Glutamatergic neuron (in vitro differentiated cells): ENCODE data around the gene GAPT. TPM values are rescaled to one million over a fixed set of nuclear protein-coding genes. Genes with fewer than 3 reads are reported as not detected.

Source experiments
- DNase-seq: peaks from one replicate; pipeline ENCODE4 v3.0.0; 2022
- H3K27ac Mint-ChIP-seq: one replicate; pipeline ENCODE4 v1.8.0; 2020; ENCODE audit warnings: mild to moderate bottlenecking, mixed read lengths, inconsistent platforms; ENCODE audit not compliant: unreplicated experiment
- H3K27me3 Mint-ChIP-seq: one replicate; pipeline ENCODE4 v1.8.0; 2020; ENCODE audit warnings: mild to moderate bottlenecking, moderate library complexity, mixed read lengths, inconsistent platforms; ENCODE audit not compliant: unreplicated experiment
- H3K36me3 Mint-ChIP-seq: one replicate; pipeline ENCODE4 v1.8.0; 2020; ENCODE audit warnings: mild to moderate bottlenecking, mixed read lengths, inconsistent platforms; ENCODE audit not compliant: unreplicated experiment
- H3K4me1 Mint-ChIP-seq: one replicate; pipeline ENCODE4 v1.8.0; 2020; ENCODE audit warnings: mild to moderate bottlenecking, low read depth, mixed read lengths, inconsistent platforms; ENCODE audit not compliant: unreplicated experiment
- H3K4me3 Mint-ChIP-seq: one replicate; pipeline ENCODE4 v1.8.0; 2020; ENCODE audit warnings: mild to moderate bottlenecking, mixed read lengths, inconsistent platforms; ENCODE audit not compliant: unreplicated experiment
- H3K9me3 Mint-ChIP-seq: one replicate; pipeline ENCODE4 v1.8.0; 2020; ENCODE audit warnings: mild to moderate bottlenecking, moderate library complexity, mixed read lengths, inconsistent platforms; ENCODE audit not compliant: unreplicated experiment
- CTCF ChIP-seq: fragments of 200-600 bp; sonication (generic); IDR thresholded peaks from one replicate; pipeline ENCODE4 v1.5.0; 2021; ENCODE audit not compliant: partially characterized antibody, unreplicated experiment
- microRNA-seq: library from miRNA; unstranded; fragments of <30 nt; microRNA quantifications from one replicate; pipeline ENCODE4, GENCODE V29; 2020; ENCODE audit not compliant: unreplicated experiment
- total RNA-seq: library from RNA; stranded (reverse); fragmentation: NEBNext Ultra II Directional; extraction: Animal tissue kit (Norgen Biotek cat#: 25700); gene quantifications from one replicate; pipeline ENCODE4 v1.2.1, GENCODE V29; 2021; ENCODE audit not compliant: unreplicated experiment

The GAPT gene
- total RNA-seq, 1 donor from 2014 or later: not detected

GRCh38 chr5:58542709-58543108, 51.5 kb downstream of the GAPT start:
- peaks cover 2% of the 10 kb centered on the region for H3K9me3 Mint-ChIP-seq
- peaks cover 2% of the 10 kb centered on the region for H3K27me3 Mint-ChIP-seq
- H3K27ac Mint-ChIP-seq: no peak overlapping the region
- no peak for DNase-seq
- H3K4me1 Mint-ChIP-seq: no peaks in the 10 kb centered on the region
- H3K36me3 Mint-ChIP-seq: no peaks in the 10 kb centered on the region
- no peak for TF ChIP-seq CTCF
- H3K4me3 Mint-ChIP-seq: no peak overlapping the region

GRCh38 chr5:58543723-58544122, 52.5 kb downstream of the GAPT start:
- H3K27me3 Mint-ChIP-seq: peaks cover 2% of the 10 kb centered on the region
- H3K4me3 Mint-ChIP-seq: no peak overlapping the region
- TF ChIP-seq CTCF: no peak
- H3K36me3 Mint-ChIP-seq: no peaks in the 10 kb centered on the region
- DNase-seq: no peak
- H3K4me1 Mint-ChIP-seq: no peaks in the 10 kb centered on the region
- peaks cover 2% of the 10 kb centered on the region for H3K9me3 Mint-ChIP-seq
- no peak overlapping the region for H3K27ac Mint-ChIP-seq

- Mint-ChIP-seq H3K36me3 (no peaks in the 10 kb centered on the region), H3K4me3 (no peak overlapping the region), H3K27me3 (peaks cover 2% of the 10 kb centered on the region), H3K27ac (no peak overlapping the region), H3K4me1 (no peaks in the 10 kb centered on the region), H3K9me3 (no peaks in the 10 kb centered on the region)
- no peak for TF ChIP-seq CTCF
- DNase-seq: no peak
Observed at GRCh38 chr5:58544195-58544594, 53.0 kb downstream of the GAPT start.

GRCh38 chr5:58544926-58545325, 53.7 kb downstream of the GAPT start:
- no peaks in the 10 kb centered on the region for H3K9me3 Mint-ChIP-seq
- DNase-seq: no peak
- no peak for TF ChIP-seq CTCF
- no peak overlapping the region for H3K27ac Mint-ChIP-seq
- no peaks in the 10 kb centered on the region for H3K4me1 Mint-ChIP-seq
- no peaks in the 10 kb centered on the region for H3K27me3 Mint-ChIP-seq
- no peaks in the 10 kb centered on the region for H3K36me3 Mint-ChIP-seq
- no peak overlapping the region for H3K4me3 Mint-ChIP-seq

- no peak overlapping the region for H3K27ac Mint-ChIP-seq
- H3K36me3 Mint-ChIP-seq: no peaks in the 10 kb centered on the region
- H3K4me3 Mint-ChIP-seq: no peak overlapping the region
- H3K9me3 Mint-ChIP-seq: no peaks in the 10 kb centered on the region
- no peaks in the 10 kb centered on the region for H3K27me3 Mint-ChIP-seq
- no peak for TF ChIP-seq CTCF
- DNase-seq: no peak
- H3K4me1 Mint-ChIP-seq: no peaks in the 10 kb centered on the region
Observed at GRCh38 chr5:58545912-58546311, 54.7 kb downstream of the GAPT start.

Small RNA genes lying within 50 kb of the gene (microRNA-seq; reads per million reads assigned to microRNA genes)
- not detected for gene MIR548AE2

Other genes with a start within 250 kb of the GAPT start
- 7.8 TPM for gene PLK2, start 31.3 kb upstream of the GAPT start, total RNA-seq
- 36.2 TPM for gene RAB3C, start 91.6 kb downstream of the GAPT start, total RNA-seq